Neuronal stem cell (in vitro differentiated cells): Measurements from ENCODE around the gene VRK3.

Experiments used
- DNase-seq: peaks from one replicate; pipeline ENCODE4 v3.0.0-alpha.2; 2013; ENCODE audit warnings: low spot score
- H2AFZ ChIP-seq: one replicate; pipeline ENCODE4 v1.6.1; 2013; ENCODE audit warnings: mild to moderate bottlenecking, low read length, inconsistent platforms
- H2AK5ac ChIP-seq: 2 replicates; pipeline ENCODE4 v1.6.1; 2013; ENCODE audit warnings: low read depth, mild to moderate bottlenecking, inconsistent platforms, low read length, moderate library complexity, mixed read lengths
- H2BK120ac ChIP-seq: 2 replicates; pipeline ENCODE4 v1.6.1; 2013; ENCODE audit warnings: low read depth, mild to moderate bottlenecking, inconsistent platforms, low read length, moderate library complexity, mixed read lengths
- H2BK12ac ChIP-seq: one replicate; pipeline ENCODE4 v1.6.1; 2013; ENCODE audit warnings: low read length, inconsistent platforms
- H2BK15ac ChIP-seq: 2 replicates; pipeline ENCODE4 v1.6.1; 2013; ENCODE audit warnings: mild to moderate bottlenecking, low read length, inconsistent platforms, mixed read lengths
- H2BK5ac ChIP-seq: one replicate; pipeline ENCODE4 v1.6.1; 2013; ENCODE audit warnings: inconsistent platforms, mild to moderate bottlenecking, low read length, moderate library complexity
- H3K14ac ChIP-seq: one replicate; pipeline ENCODE4 v1.6.1; 2013; ENCODE audit warnings: low read length, inconsistent platforms
- H3K18ac ChIP-seq: 2 replicates; pipeline ENCODE4 v1.6.1; 2013; ENCODE audit warnings: low read length, inconsistent platforms
- H3K23ac ChIP-seq: 2 replicates; pipeline ENCODE4 v1.6.1; 2013; ENCODE audit warnings: low read depth, mild to moderate bottlenecking, mixed read lengths, low read length, inconsistent platforms; ENCODE audit not compliant: poor library complexity
- H3K27ac ChIP-seq: replicated peaks from 3 replicates; pipeline ENCODE4 v1.5.1; 2013; ENCODE audit warnings: low read length, inconsistent platforms
- H3K27me3 ChIP-seq, 3 experiments: 2 replicates each; pipeline ENCODE4 v1.6.1; 2013; ENCODE audit warnings: low read length in 3 of 3, mild to moderate bottlenecking in 2 of 3, inconsistent platforms in 1 of 3, low read depth in 1 of 3, mixed read lengths in 1 of 3, moderate library complexity in 1 of 3; ENCODE audit not compliant: control insufficient read depth in 3 of 3, insufficient read depth in 3 of 3
- H3K36me3 ChIP-seq, 2 donors: replicated peaks in 1 of 2; 2 replicates each; pipeline ENCODE4 v1.6.1; 2013; ENCODE audit warnings: low read length in 2 of 2; ENCODE audit not compliant: control insufficient read depth in 2 of 2, insufficient read depth in 2 of 2
- H3K4ac ChIP-seq: 2 replicates; pipeline ENCODE4 v1.6.1; 2013; ENCODE audit warnings: inconsistent platforms, mild to moderate bottlenecking, low read length, moderate library complexity
- H3K4me1 ChIP-seq, 2 donors: 1 replicate in 1 of 2; 2 replicates in 1 of 2; pipeline ENCODE4 v1.6.1; 2013; ENCODE audit warnings: low read length in 2 of 2, low read depth in 1 of 2; ENCODE audit not compliant: control insufficient read depth in 2 of 2, insufficient read depth in 1 of 2
- H3K4me2 ChIP-seq: one replicate; pipeline ENCODE4 v1.6.1; 2013; ENCODE audit warnings: mild to moderate bottlenecking, low read length, inconsistent platforms; ENCODE audit not compliant: insufficient read depth, poor library complexity, severe bottlenecking
- H3K4me3 ChIP-seq, 2 donors: 2 replicates each; pipeline ENCODE4 v1.5.1; 2013; ENCODE audit warnings: low read length in 2 of 2, mild to moderate bottlenecking in 2 of 2, inconsistent platforms in 1 of 2, moderate library complexity in 1 of 2
- H3K79me1 ChIP-seq: one replicate; pipeline ENCODE4 v1.6.1; 2013; ENCODE audit warnings: low read depth, mild to moderate bottlenecking, inconsistent platforms, low read length, moderate library complexity
- H3K9ac ChIP-seq: one replicate; pipeline ENCODE4 v1.6.1; 2013; ENCODE audit warnings: mild to moderate bottlenecking, low read depth, low read length, inconsistent platforms; ENCODE audit not compliant: poor library complexity
- H3K9me3 ChIP-seq, 2 donors: replicated peaks in 1 of 2; 2 replicates each; pipeline versions ENCODE3 to v1.6.1; 2013; ENCODE audit warnings: low read length in 2 of 2, mild to moderate bottlenecking in 2 of 2, inconsistent platforms in 1 of 2, low read depth in 1 of 2, mixed read lengths in 1 of 2, moderate library complexity in 1 of 2; ENCODE audit not compliant: control insufficient read depth in 2 of 2, insufficient read depth in 1 of 2
- H4K8ac ChIP-seq: one replicate; pipeline ENCODE4 v1.6.1; 2013; ENCODE audit warnings: low read depth, mild to moderate bottlenecking, inconsistent platforms, low read length, moderate library complexity
- H4K91ac ChIP-seq: one replicate; pipeline ENCODE4 v1.6.1; 2013; ENCODE audit warnings: low read length, low read depth, mild to moderate bottlenecking, inconsistent platforms; ENCODE audit not compliant: poor library complexity
- WGBS, 2 donors: extraction: QIAGEN DNeasy Blood & Tissue Kit; methylation state at CpG; one replicate each; pipeline ENCODE4 v1.1.7; 2013; ENCODE audit warnings: missing lambda C conversion rate in 2 of 2, mixed read lengths in 1 of 2; ENCODE audit not compliant: insufficient read length in 2 of 2, insufficient replicate concordance in 1 of 2; ENCODE audit errors: extremely low coverage in 2 of 2; 5-methylcytosine and 5-hydroxymethylcytosine counted together

Gene VRK3

GRCh38 chr19:49985871-49986270, 39.3 kb downstream of the VRK3 start:
- no peaks in the 10 kb centered on the region for H3K79me1 ChIP-seq
- H4K91ac ChIP-seq, result peak overlapping the region; percentile 32
- H3K18ac ChIP-seq, result no peak overlapping the region
- H3K4me1 ChIP-seq, result no peaks in the 10 kb centered on the region
- H3K4me3 ChIP-seq, result no peak overlapping the region
- no peaks in the 10 kb centered on the region for H3K27me3 ChIP-seq
- no peak overlapping the region for H2BK120ac ChIP-seq
- no CpG with 5 or more reads among the region's 3 CpGs for WGBS, 2 donors
- peaks cover 7 to 21% of the 10 kb centered on the region in 2 donors for H3K36me3 ChIP-seq
- H2BK5ac ChIP-seq, result no peak overlapping the region
- H2AFZ ChIP-seq, result no peak overlapping the region
- no peak overlapping the region for H3K23ac ChIP-seq
- no peak overlapping the region for H3K4me2 ChIP-seq
- H3K4ac ChIP-seq, result no peak overlapping the region
- no peak for DNase-seq
- H3K9me3 ChIP-seq, result no peaks in the 10 kb centered on the region
- H2BK12ac ChIP-seq, result no peak overlapping the region
- H2BK15ac ChIP-seq, result no peak overlapping the region
- H3K9ac ChIP-seq, result no peak overlapping the region
- no peak overlapping the region for H3K27ac ChIP-seq
- no peak overlapping the region for H4K8ac ChIP-seq
- no peak overlapping the region for H3K14ac ChIP-seq
- H2AK5ac ChIP-seq, result no peak overlapping the region

- H3K18ac ChIP-seq, result no peak overlapping the region
- H4K91ac ChIP-seq, result no peak overlapping the region
- no peaks in the 10 kb centered on the region for H3K27me3 ChIP-seq
- H2BK5ac ChIP-seq, result no peak overlapping the region
- H3K9ac ChIP-seq, result no peak overlapping the region
- WGBS, 2 donors, result no CpG with 5 or more reads among the region's 11 CpGs
- H3K4me2 ChIP-seq, result no peak overlapping the region
- H2BK12ac ChIP-seq, result no peak overlapping the region
- no peak overlapping the region for H3K14ac ChIP-seq
- peaks cover 7 to 13% of the 10 kb centered on the region in 2 donors for H3K36me3 ChIP-seq
- H3K4me1 ChIP-seq, result no peaks in the 10 kb centered on the region
- no peak overlapping the region for H3K23ac ChIP-seq
- DNase-seq, result no peak
- H3K4me3 ChIP-seq, result no peak overlapping the region
- no peak overlapping the region for H2BK15ac ChIP-seq
- no peak overlapping the region for H2AFZ ChIP-seq
- H2BK120ac ChIP-seq, result no peak overlapping the region
- H3K9me3 ChIP-seq, result no peaks in the 10 kb centered on the region
- no peak overlapping the region for H3K27ac ChIP-seq
- no peaks in the 10 kb centered on the region for H3K79me1 ChIP-seq
- H3K4ac ChIP-seq, result no peak overlapping the region
- H2AK5ac ChIP-seq, result no peak overlapping the region
- no peak overlapping the region for H4K8ac ChIP-seq
Observed at GRCh38 chr19:49984491-49984890, 40.7 kb downstream of the VRK3 start.

- Histone ChIP-seq H3K4me3 (no peak overlapping the region), H3K36me3 (peaks cover 6 to 7% of the 10 kb centered on the region in 2 donors), H3K79me1 (no peaks in the 10 kb centered on the region), H4K91ac (no peak overlapping the region), H3K4me2 (no peak overlapping the region), H3K4me1 (no peaks in the 10 kb centered on the region), H3K23ac (no peak overlapping the region), H3K9me3 (no peaks in the 10 kb centered on the region), H3K27me3 (no peaks in the 10 kb centered on the region), H4K8ac (no peak overlapping the region), H2BK15ac (no peak overlapping the region), H3K27ac (no peak overlapping the region), H3K9ac (no peak overlapping the region), H2BK12ac (no peak overlapping the region), H2AFZ (no peak overlapping the region), H3K18ac (no peak overlapping the region), H2BK5ac (no peak overlapping the region), H3K4ac (no peak overlapping the region), H3K14ac (no peak overlapping the region), H2AK5ac (no peak overlapping the region), H2BK120ac (no peak overlapping the region)
- peak; percentile 56 for DNase-seq
- no CpG with 5 or more reads among the region's 10 CpGs for WGBS, 2 donors
Observed at GRCh38 chr19:49983645-49984229, 41.4 kb downstream of the VRK3 start.

- Histone ChIP-seq H2AK5ac (no peak overlapping the region), H3K4me2 (no peak overlapping the region), H3K14ac (no peak overlapping the region), H3K4me3 (no peak overlapping the region), H3K79me1 (peaks cover 3% of the 10 kb centered on the region), H3K4ac (no peak overlapping the region), H2BK12ac (no peak overlapping the region), H3K36me3 (peaks cover 4% of the 10 kb centered on the region in 2 donors), H4K91ac (no peak overlapping the region), H3K23ac (no peak overlapping the region), H3K18ac (no peak overlapping the region), H3K27ac (no peak overlapping the region), H3K27me3 (no peaks in the 10 kb centered on the region), H3K9me3 (no peaks in the 10 kb centered on the region), H2BK15ac (no peak overlapping the region), H2BK120ac (no peak overlapping the region), H2AFZ (no peak overlapping the region), H4K8ac (no peak overlapping the region), H3K9ac (no peak overlapping the region), H2BK5ac (no peak overlapping the region), H3K4me1 (no peaks in the 10 kb centered on the region)
- WGBS, 2 donors, result no CpG with 5 or more reads among the region's 21 CpGs
- DNase-seq, result no peak
Observed at GRCh38 chr19:49981603-49982593, 43.3 kb downstream of the VRK3 start.
